ENCODE measurements around the gene RBM10. TPM values are rescaled to one million over a fixed set of nuclear protein-coding genes. Genes with fewer than 3 reads are reported as not detected.

RBM10 gene
- total RNA-seq, 1 experiment from 2014 or later = 56.9 TPM

- H3K9me3 ChIP-seq (ENCODE audit: control insufficient read depth in 1 of 2, insufficient read depth in 1 of 2, low read depth in 1 of 2, low read length in 2 of 2) = no peaks in the 10 kb centered on the region
- BruUV-seq (replicated peaks) = no TSS peak
- no peaks in the 10 kb centered on the region for H4K20me1 ChIP-seq (ENCODE audit: insufficient read depth)
- DNase-seq (ENCODE audit: low read depth, low spot score) (no peak), ATAC-seq (no peak)
- no peaks in the 10 kb centered on the region; a peak in 1 of 4 replicates for H3K36me3 ChIP-seq (ENCODE audit: control insufficient read depth in 1 of 2, insufficient read depth in 2 of 2, low read length in 2 of 2)
- ChIA-PET RAD21 (ENCODE audit: low non-redundant PET in 1 of 2, low total read pairs in 2 of 2, uncharacterized antibody in 2 of 2, unreplicated experiment in 2 of 2) (no interaction called here), POLR2A (no interaction called here), CTCF (interaction anchor here (1.3 kb wide), 1 partner anchor 336 kb away, joined by 4 read pairs; no protein-coding TSS in a partner anchor)
- no peaks in the 10 kb centered on the region for H3K27me3 ChIP-seq (ENCODE audit: insufficient read depth, low read length)
- no peak overlapping the region for H2AFZ ChIP-seq (ENCODE audit: low read depth, low read length, poor library complexity, severe bottlenecking)
- no peak overlapping the region for H3K4me2 ChIP-seq (ENCODE audit: low read length)
- H3K79me2 ChIP-seq (ENCODE audit: insufficient read depth, low read length) = peaks cover 15% of the 10 kb centered on the region
- H3K4me1 ChIP-seq (ENCODE audit: control insufficient read depth in 1 of 2, insufficient read depth in 2 of 2, low read length in 2 of 2) = peaks cover 0 to 12% of the 10 kb centered on the region in 2 experiments; a peak in 2 of 4 replicates
- no peaks in the 10 kb centered on the region for H3K9me2 ChIP-seq (ENCODE audit: insufficient read depth)
- intact Hi-C loops (cut with micrococcal nuclease) = no loop called here
- H3K4me3 ChIP-seq (replicated peaks in 1 of 2; ENCODE audit: low read depth in 1 of 2, low read length in 2 of 2) = no peak overlapping the region
- H3K27ac ChIP-seq (ENCODE audit: low read depth, low read length) = no peak overlapping the region
- TF ChIP-seq EZH2 (IDR thresholded peaks at IDR 0.05) (no peak), POLR2AphosphoS5 (IDR thresholded peaks at IDR 0.05; ENCODE audit: low read depth, low read length) (no peak), EZH2phosphoT487 (IDR thresholded peaks at IDR 0.05; ENCODE audit: borderline replicate concordance) (no peak), EGR1 (IDR thresholded peaks at IDR 0.05; ENCODE audit: low read depth) (no peak), ZNF274 (IDR thresholded peaks at IDR 0.05; ENCODE audit: low read depth, low read length) (no peak), POLR2A (IDR thresholded peaks at IDR 0.05; ENCODE audit: borderline replicate concordance, extremely low read depth, insufficient read depth, insufficient read length) (no peak), YY1 (IDR thresholded peaks at IDR 0.05; ENCODE audit: extremely low read depth, insufficient replicate concordance, low read depth, low read length) (no peak), RAD21 (IDR thresholded peaks at IDR 0.05; ENCODE audit: low read depth) (no peak), FOSL1 (IDR thresholded peaks at IDR 0.05; ENCODE audit: low read depth) (no peak), CEBPB (IDR thresholded peaks at IDR 0.05; ENCODE audit: low read depth) (no peak), JUND (IDR thresholded peaks at IDR 0.05) (no peak), MAX (IDR thresholded peaks at IDR 0.05) (no peak), ELF1 (IDR thresholded peaks at IDR 0.05; ENCODE audit: borderline replicate concordance, low read depth) (no peak), SRF (IDR thresholded peaks at IDR 0.05; ENCODE audit: low read depth) (no peak), CBX3 (IDR thresholded peaks at IDR 0.05; ENCODE audit: low read depth) (no peak), SIN3A (IDR thresholded peaks at IDR 0.05; ENCODE audit: low read depth) (no peak)
- TF ChIP-seq, protein P1, sequence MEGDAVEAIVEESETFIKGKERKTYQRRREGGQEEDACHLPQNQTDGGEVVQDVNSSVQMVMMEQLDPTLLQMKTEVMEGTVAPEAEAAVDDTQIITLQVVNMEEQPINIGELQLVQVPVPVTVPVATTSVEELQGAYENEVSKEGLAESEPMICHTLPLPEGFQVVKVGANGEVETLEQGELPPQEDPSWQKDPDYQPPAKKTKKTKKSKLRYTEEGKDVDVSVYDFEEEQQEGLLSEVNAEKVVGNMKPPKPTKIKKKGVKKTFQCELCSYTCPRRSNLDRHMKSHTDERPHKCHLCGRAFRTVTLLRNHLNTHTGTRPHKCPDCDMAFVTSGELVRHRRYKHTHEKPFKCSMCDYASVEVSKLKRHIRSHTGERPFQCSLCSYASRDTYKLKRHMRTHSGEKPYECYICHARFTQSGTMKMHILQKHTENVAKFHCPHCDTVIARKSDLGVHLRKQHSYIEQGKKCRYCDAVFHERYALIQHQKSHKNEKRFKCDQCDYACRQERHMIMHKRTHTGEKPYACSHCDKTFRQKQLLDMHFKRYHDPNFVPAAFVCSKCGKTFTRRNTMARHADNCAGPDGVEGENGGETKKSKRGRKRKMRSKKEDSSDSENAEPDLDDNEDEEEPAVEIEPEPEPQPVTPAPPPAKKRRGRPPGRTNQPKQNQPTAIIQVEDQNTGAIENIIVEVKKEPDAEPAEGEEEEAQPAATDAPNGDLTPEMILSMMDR (IDR thresholded peaks at IDR 0.05 in 2 of 3, conservative IDR thresholded peaks at IDR 0.05 in 1 of 3; ENCODE audit: borderline replicate concordance in 1 of 3, insufficient read depth in 1 of 3, low read depth in 2 of 3, low read length in 2 of 3) = no peak
- TF ChIP-seq, protein P2, sequence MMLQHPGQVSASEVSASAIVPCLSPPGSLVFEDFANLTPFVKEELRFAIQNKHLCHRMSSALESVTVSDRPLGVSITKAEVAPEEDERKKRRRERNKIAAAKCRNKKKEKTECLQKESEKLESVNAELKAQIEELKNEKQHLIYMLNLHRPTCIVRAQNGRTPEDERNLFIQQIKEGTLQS (IDR thresholded peaks at IDR 0.05) = no peak
- TF ChIP-seq, protein P3, sequence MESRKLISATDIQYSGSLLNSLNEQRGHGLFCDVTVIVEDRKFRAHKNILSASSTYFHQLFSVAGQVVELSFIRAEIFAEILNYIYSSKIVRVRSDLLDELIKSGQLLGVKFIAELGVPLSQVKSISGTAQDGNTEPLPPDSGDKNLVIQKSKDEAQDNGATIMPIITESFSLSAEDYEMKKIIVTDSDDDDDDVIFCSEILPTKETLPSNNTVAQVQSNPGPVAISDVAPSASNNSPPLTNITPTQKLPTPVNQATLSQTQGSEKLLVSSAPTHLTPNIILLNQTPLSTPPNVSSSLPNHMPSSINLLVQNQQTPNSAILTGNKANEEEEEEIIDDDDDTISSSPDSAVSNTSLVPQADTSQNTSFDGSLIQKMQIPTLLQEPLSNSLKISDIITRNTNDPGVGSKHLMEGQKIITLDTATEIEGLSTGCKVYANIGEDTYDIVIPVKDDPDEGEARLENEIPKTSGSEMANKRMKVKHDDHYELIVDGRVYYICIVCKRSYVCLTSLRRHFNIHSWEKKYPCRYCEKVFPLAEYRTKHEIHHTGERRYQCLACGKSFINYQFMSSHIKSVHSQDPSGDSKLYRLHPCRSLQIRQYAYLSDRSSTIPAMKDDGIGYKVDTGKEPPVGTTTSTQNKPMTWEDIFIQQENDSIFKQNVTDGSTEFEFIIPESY (IDR thresholded peaks at IDR 0.05; ENCODE audit: extremely low read depth, insufficient replicate concordance, low read length) = no peak
- H3K9ac ChIP-seq (ENCODE audit: low read length) = no peak overlapping the region
These were observed 42.2 kb downstream of the RBM10 start for GRCh38 chrX:47187106-47187677.
